ENCODE data around the gene PARD3B. TPM values are rescaled to one million over a fixed set of nuclear protein-coding genes. Genes with fewer than 3 reads are reported as not detected.
A peak's percentile ranks its signal among the peaks of the same experiment; 100 is the strongest.
"Not testable (repeated sequence)": the region's sequence is repeated elsewhere in the genome, so short reads cannot be mapped to it uniquely, and the experiment has no call there.

Gene PARD3B
- total and polyA plus RNA-seq, 12 donors = 0.46 to 12.4 (median 8.3) TPM

DNA sequence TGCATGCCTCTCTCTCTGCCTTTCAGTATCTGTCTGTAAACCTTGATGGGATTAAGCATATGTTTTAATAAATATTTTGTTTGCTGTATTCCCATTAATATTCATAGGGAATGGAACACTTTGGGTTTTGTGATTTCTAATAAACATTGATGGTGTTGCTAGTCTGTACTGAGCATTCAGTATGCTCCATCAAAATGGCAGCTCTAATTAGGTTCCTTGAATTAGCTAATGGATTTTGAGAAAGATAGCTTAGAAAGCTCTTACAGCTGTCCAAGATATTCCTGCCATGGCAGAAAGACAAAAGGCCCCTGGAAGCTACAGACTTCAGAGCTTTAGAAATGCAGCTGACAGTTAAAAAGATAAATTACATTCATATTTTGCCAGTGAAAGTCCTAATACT, 937.8 kb downstream of the PARD3B start:
- intact Hi-C loops (cut with DNase I) = no loop called here
- H3K36me3 ChIP-seq = no peaks in the 10 kb centered on the region

DNA sequence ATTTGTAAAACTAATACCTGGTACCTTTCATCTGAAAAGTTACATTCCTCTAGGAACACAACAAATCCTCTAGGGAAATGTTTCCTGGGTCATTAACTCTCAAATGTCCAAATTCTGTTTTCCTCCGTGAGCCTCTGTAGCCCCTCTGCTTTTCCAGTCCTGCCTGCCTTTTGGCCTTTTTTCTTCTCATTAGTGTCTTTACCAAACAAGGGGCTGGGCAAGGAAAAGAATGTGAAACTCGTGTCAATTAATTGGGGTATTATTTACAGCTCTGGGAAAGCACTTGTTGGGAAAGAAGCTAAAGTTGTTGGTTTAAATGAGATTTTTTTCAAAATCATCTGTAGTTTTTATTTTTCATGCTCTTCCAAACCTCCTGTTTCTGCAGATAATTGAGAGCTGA, 938.9 kb downstream of the PARD3B start:
- no peak overlapping the region for H3K27ac ChIP-seq
- intact Hi-C loops (cut with DNase I) = no loop called here
- DNase-seq (no peak), ATAC-seq (no peak)
- H3K36me3 ChIP-seq = no peaks in the 10 kb centered on the region
- H3K4me1 ChIP-seq = peaks cover 0 to 11% (median 0%) of the 10 kb centered on the region in 9 donors
- H3K4me3 ChIP-seq = no peak overlapping the region
- H3K27me3 ChIP-seq = no peaks in the 10 kb centered on the region
- no peaks in the 10 kb centered on the region for H3K9me3 ChIP-seq
- WGBS, 2 donors = 68 to 72% methylated on average over 2 of the region's 2 CpGs
- TF ChIP-seq, protein P1, sequence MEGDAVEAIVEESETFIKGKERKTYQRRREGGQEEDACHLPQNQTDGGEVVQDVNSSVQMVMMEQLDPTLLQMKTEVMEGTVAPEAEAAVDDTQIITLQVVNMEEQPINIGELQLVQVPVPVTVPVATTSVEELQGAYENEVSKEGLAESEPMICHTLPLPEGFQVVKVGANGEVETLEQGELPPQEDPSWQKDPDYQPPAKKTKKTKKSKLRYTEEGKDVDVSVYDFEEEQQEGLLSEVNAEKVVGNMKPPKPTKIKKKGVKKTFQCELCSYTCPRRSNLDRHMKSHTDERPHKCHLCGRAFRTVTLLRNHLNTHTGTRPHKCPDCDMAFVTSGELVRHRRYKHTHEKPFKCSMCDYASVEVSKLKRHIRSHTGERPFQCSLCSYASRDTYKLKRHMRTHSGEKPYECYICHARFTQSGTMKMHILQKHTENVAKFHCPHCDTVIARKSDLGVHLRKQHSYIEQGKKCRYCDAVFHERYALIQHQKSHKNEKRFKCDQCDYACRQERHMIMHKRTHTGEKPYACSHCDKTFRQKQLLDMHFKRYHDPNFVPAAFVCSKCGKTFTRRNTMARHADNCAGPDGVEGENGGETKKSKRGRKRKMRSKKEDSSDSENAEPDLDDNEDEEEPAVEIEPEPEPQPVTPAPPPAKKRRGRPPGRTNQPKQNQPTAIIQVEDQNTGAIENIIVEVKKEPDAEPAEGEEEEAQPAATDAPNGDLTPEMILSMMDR (IDR thresholded peaks at IDR 0.05) = no peak

More for the DNA sequence above, 937.8 kb downstream of the PARD3B start:
- ATAC-seq = peak in 2 of 8 donors; percentile 12 to 37
- Histone ChIP-seq H3K9me3 (no peaks in the 10 kb centered on the region), H3K4me3 (no peak overlapping the region), H3K4me1 (peaks cover 0 to 11% (median 0%) of the 10 kb centered on the region in 9 donors), H3K27ac (no peak overlapping the region), H3K27me3 (no peaks in the 10 kb centered on the region)
- TF ChIP-seq, protein P1 (IDR thresholded peaks at IDR 0.05) = no peak
- no peak for DNase-seq

DNA sequence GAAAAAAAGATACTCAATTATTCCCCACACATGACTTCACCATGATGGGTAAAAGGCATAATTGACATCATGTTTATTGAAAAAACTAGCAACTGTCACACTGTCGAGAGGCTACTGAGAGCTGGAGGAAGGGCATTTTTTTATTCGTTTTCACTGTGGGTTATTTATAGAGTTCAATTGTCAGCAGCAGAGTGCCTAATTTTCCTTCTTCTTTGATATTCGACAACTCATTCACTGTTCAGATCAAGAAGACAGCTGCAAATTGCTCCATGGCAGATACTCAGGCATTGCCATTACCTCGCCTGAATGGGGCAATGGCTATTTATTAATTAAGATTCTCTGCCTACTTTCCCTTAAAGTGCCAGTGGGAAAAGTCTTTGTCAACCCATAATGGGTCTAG, 939.5 kb downstream of the PARD3B start:
- Histone ChIP-seq H3K27me3 (no peaks in the 10 kb centered on the region), H3K36me3 (no peaks in the 10 kb centered on the region), H3K9me3 (no peaks in the 10 kb centered on the region), H3K4me1 (peaks cover 0 to 11% (median 0%) of the 10 kb centered on the region in 9 donors), H3K27ac (no peak overlapping the region), H3K4me3 (no peak overlapping the region)
- 57 to 62% methylated on average over 4 of the region's 4 CpGs for WGBS, 2 donors
- ATAC-seq (no peak), DNase-seq (no peak)
- intact Hi-C loops (cut with DNase I) = no loop called here
- TF ChIP-seq, protein P1 (IDR thresholded peaks at IDR 0.05) = no peak

DNA sequence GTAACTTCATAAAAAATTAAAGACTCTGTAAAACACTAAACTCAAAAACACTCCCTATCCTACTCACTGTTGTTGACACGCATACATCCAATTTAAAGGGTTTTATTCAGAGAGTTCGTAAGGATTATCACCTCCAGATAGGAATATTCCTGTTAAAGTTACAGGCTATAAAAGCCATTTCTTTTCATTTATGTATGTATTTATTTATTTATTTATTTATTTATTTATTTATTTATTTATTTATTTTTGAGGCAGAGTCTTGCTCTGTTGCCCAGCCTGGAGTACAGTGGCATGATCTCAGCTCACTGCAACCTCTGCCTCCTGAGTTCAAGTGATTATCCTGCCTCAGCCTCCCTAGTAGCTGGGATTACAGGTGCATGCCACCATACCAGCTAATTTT, 948.3 kb downstream of the PARD3B start:
- H3K27ac ChIP-seq; ATAC-seq; H3K27me3 ChIP-seq; H3K36me3 ChIP-seq; DNase-seq; H3K4me3 ChIP-seq; H3K4me1 ChIP-seq; intact Hi-C loops (cut with DNase I): not testable (repeated sequence)
- WGBS, 2 donors = 96 to 98% methylated on average over 2 of the region's 2 CpGs
- peaks cover 0 to 13% (median 0%) of the 10 kb centered on the region in 11 donors for H3K9me3 ChIP-seq

DNA sequence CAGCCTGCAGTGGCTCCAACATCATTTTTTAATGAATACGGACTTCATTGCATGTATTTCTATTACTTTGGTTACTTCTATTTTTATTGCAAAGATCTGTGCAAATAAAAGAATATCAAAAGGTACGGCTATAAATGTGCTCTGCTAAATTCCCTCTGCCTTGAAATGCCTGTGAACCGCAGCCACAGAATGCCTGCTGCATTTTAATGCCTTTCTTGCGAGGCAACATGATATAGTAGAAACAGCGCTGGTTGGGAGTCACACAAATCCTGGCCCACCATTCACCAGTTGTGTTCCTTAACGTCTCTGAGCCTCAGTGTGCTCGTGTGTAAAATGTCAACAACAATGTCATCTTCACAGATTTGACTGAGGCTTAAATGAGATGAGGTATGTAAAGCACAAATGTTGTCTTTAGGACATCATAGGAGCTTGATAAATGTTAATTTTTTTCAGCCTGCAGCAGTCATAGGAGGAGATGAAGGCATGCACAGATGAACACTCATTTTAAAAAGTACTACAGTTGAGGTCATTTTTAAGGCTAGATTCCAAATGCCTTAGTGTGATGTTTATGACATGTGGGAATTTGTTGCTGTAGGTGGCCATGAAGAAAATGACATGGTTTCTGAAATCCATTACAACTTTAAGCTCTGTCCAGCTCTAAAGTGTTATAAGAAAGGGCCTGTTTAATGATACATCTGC, 949.4 kb downstream of the PARD3B start:
- ATAC-seq (no peak), DNase-seq (no peak)
- Histone ChIP-seq H3K9me3 (peaks cover 0 to 13% (median 0%) of the 10 kb centered on the region in 11 donors), H3K36me3 (peaks cover 0 to 2% (median 0%) of the 10 kb centered on the region in 9 donors), H3K27me3 (no peaks in the 10 kb centered on the region), H3K4me3 (no peak overlapping the region), H3K27ac (no peak overlapping the region), H3K4me1 (peaks cover 0 to 6% (median 0%) of the 10 kb centered on the region in 9 donors)
- TF ChIP-seq, protein P1 (IDR thresholded peaks at IDR 0.05) = no peak
- intact Hi-C loops (cut with DNase I) = no loop called here
- WGBS, 2 donors = 90 to 91% methylated on average over 7 of the region's 7 CpGs

Measured in heart right ventricle (tissue), 16 donors.